GM03348 (cell line): ENCODE data around the gene KATNB1.
"Not testable (repeated sequence)": the region's sequence is repeated elsewhere in the genome, so short reads cannot be mapped to it uniquely, and the experiment has no call there.

Experiments used
- DNase-seq: peaks from one replicate; pipeline ENCODE4 v3.0.0; 2012; ENCODE audit warnings: low spot score

The KATNB1 gene

GRCh38 chr16:57791893-57792461 lies 56.4 kb downstream of the KATNB1 start:
- no peak for DNase-seq

GRCh38 chr16:57794849-57795430 lies 59.4 kb downstream of the KATNB1 start:
- no peak for DNase-seq

GRCh38 chr16:57795431-57795878 lies 59.9 kb downstream of the KATNB1 start:
- peak; percentile 59 for DNase-seq

- not testable (repeated sequence) for DNase-seq
These were observed 60.4 kb downstream of the KATNB1 start for GRCh38 chr16:57796014-57796413.

GRCh38 chr16:57797216-57797525 lies 61.6 kb downstream of the KATNB1 start:
- no peak for DNase-seq

GRCh38 chr16:57797526-57798266 lies 62.1 kb downstream of the KATNB1 start:
- DNase-seq, result no peak

GRCh38 chr16:57798267-57798810 lies 62.8 kb downstream of the KATNB1 start:
- DNase-seq, result no peak

GRCh38 chr16:57798953-57799599 lies 63.5 kb downstream of the KATNB1 start:
- no peak for DNase-seq

- DNase-seq, result no peak
These were observed 64.1 kb downstream of the KATNB1 start for GRCh38 chr16:57799600-57800199.

- no peak for DNase-seq
These were observed 64.9 kb downstream of the KATNB1 start for GRCh38 chr16:57800200-57801097.

- DNase-seq, result peak; percentile 88
These were observed 65.7 kb downstream of the KATNB1 start for GRCh38 chr16:57801098-57801808.

- DNase-seq, result peak; percentile 84
These were observed 66.3 kb downstream of the KATNB1 start for GRCh38 chr16:57801809-57802340.

- DNase-seq, result peak; percentile 94
These were observed 67.0 kb downstream of the KATNB1 start, which contains the start of gene KIFC3 for GRCh38 chr16:57802341-57803133. Gene KIFC3 (minus strand): TSS chr16:57802491. CDS start chr16:57798243, 4,248 bp downstream.

GRCh38 chr16:57803134-57803990 lies 67.8 kb downstream of the KATNB1 start:
- no peak for DNase-seq

- DNase-seq, result no peak
These were observed 68.7 kb downstream of the KATNB1 start for GRCh38 chr16:57804111-57804837.

- no peak for DNase-seq
These were observed 69.6 kb downstream of the KATNB1 start for GRCh38 chr16:57805176-57805575.
